T-helper 2 cell (primary cell): Measurements from ENCODE around the gene WNT7B.
A peak's percentile ranks its signal among the peaks of the same experiment; 100 is the strongest.

Experiments
- DNase-seq, 5 experiments: peaks; one replicate each; pipeline versions ENCODE4 v3.0.0 to v3.0.0-alpha.2; 2012 to 2022

WNT7B gene

DNA sequence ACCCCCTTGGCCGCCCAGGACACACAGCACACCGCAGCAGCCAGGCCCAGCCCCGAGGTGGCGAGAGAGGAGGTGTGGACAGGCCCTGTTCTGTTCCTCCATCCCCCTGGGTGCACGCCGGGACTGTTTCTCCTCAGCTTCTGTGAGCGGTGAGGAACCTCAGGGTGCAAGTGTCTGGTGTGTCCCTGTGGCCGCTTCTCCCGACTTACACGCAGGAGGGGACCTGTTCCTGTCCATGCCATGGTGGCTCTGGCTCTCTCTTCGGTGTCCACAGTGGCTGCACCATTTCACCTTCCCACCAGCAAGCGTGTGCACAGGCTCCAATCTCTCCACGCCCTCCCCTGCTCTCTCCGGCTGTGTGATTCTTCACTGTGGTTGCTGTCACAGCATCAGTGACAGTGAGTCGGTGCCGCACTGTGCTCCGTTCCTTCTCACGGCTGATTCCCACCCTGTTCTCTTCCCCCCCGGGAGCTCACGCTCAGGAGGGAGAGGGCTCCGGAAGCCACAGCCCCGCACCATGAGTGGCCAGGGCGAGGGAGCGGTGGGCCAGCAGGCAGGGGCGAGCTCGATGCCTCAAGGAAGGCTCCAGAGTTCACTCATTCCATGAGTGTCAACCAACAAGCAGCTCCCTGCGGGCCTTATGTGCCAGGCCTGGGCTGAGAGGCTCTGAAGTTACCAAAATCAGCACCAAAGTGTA, 18.6 kb upstream of the WNT7B start:
- no peak for DNase-seq

GRCh38 chr22:45994491-45995404, 17.8 kb upstream of the WNT7B start:
- DNase-seq: peak; percentile 26 to 79 (median 70)

- peak in 2 of 5 experiments; percentile 22 to 34 for DNase-seq
Measured at GRCh38 chr22:45993841-45994240, 16.9 kb upstream of the WNT7B start.

- DNase-seq: no peak
Measured at GRCh38 chr22:45993143-45993692, 16.3 kb upstream of the WNT7B start.

DNA sequence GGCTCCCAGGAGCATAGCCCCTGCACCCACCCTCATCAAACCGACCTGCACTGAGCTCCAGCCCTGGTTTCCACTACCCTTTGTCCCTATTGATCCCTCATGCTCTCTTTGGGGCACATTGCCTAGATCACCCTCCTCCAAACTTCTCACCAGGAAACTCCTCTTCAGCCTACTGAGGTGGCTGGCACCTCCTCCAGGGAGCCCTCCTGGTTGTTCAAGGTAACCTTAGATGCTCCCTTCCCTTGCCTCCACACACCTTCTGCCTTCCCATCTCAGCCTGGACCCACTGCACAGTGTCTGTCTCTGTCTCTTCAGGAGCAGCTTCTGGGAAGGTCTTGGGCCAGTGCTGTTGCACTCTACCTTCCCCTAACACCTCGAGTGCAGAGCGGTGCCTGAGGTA, 15.8 kb upstream of the WNT7B start:
- DNase-seq: no peak

- DNase-seq: no peak
Measured at GRCh38 chr22:45991098-45991497, 14.1 kb upstream of the WNT7B start.

GRCh38 chr22:45987136-45987861, 10.3 kb upstream of the WNT7B start:
- DNase-seq: no peak

- DNase-seq: no peak
Measured at GRCh38 chr22:45984316-45984916, 7.5 kb upstream of the WNT7B start.

GRCh38 chr22:45983797-45984196, 6.8 kb upstream of the WNT7B start:
- no peak for DNase-seq

DNA sequence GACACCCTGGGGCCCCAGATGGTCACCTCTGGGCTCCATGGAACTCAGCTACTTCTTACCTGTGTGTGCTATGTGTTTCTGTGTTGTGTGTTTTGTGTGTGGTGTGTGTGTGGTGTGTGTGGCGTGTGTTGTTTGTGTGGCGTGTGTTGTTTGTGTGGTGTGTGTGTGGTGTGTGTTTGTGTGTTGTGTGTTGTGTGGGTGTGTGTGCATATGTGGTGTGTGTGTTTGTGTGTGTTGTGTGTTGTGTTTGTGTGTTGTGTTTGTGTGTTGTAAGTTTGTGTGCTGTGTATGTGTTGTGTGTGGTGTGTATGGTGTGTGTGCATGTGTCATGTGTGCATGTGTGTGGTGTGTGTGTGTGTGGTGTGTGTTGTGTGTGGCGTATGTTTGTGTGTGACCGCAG, 3.8 kb upstream of the WNT7B start:
- peak in 1 of 5 experiments; percentile 14 for DNase-seq

GRCh38 chr22:45980268-45980570, 3.3 kb upstream of the WNT7B start:
- DNase-seq: peak in 1 of 5 experiments; percentile 25

- DNase-seq: no peak
Measured at GRCh38 chr22:45978275-45978713, 1.3 kb upstream of the WNT7B start.

DNA sequence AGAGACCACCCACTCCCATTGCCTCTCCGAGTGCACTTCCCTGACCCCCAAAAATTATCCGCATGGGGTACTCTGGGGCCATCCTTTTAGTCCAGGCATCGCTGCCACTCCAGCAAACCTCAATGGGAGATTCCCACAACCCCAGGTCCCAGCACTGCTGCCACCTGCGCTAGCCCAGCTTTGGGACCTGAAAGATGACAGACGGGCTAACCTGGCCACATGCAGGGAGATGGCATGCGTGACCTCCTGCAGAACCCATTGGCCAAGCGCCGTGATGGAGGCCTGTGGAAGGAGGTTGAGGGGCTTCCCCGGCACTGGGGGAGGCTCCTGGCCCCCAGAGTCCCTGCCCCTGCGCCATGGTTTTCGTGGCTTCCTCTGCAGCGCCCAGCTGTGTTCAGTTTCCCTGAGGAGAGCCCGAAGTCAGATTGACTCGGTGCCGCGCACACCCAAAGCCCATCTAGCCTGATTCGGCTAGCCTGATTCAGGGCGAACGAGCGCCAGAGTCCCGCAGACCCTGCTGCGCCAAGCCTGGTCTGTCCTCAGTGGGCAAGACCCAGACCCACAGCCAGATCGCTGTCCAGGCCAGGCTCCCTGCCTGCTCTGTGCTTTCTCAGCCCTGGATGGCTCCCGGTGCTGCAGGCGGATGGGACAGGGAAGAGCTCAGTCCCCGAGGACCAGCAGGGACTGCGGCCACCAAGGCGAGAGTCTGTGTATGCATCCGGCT, 751 bp upstream of the WNT7B start:
- DNase-seq: no peak

GRCh38 chr22:45976254-45977002, 534 bp downstream of the WNT7B start:
- DNase-seq: no peak

DNA sequence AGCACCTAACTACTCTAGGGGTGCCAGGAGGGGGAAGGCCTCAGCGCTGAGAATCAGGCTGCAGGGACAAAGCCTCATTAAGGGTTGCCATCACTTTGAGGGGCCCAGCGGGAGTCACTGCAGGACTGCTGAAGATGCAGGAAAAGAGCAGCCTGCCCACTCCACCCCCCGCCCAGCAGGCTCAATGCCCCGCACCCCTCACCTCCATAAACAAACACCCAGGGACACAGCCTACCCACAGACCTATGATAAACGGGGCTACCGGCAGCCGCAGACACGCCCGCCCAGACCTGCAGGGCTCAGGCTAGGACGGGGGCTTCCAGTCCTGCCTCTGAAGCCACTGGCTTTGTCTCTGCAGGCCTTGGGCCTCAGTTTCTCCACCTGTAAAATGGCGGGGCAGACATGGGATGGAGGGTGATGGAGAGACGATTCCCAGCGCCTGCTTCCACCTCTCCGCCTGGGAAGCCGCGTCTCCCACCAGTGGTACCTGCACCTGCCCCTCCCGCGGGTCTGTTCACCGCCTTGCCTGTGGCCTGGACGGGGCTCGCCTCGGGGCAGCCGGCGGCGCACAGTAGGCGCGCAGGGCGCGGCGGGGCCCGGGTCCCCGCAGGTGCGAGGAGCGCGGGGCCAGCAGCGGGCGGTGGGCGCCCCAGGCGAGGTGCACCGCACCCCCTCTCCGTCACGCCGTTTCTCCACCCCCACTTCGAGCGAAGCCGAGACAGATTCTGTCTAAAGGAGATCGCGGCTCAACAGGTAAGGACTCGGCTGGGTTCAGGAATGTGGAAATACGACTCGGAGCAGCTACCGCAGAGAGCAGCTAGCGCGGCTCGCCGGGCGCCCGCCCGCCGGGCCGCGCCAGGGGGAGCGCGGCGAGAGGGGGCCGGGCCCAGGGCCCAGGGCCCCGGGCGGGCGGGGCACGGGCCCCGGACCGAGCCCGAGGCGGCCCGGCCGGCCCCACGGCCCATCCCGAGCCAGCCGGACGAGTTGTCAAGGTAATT, 1.5 kb downstream of the WNT7B start:
- DNase-seq: no peak

- DNase-seq: no peak
Measured at GRCh38 chr22:45974498-45974897, 2.5 kb downstream of the WNT7B start.

DNA sequence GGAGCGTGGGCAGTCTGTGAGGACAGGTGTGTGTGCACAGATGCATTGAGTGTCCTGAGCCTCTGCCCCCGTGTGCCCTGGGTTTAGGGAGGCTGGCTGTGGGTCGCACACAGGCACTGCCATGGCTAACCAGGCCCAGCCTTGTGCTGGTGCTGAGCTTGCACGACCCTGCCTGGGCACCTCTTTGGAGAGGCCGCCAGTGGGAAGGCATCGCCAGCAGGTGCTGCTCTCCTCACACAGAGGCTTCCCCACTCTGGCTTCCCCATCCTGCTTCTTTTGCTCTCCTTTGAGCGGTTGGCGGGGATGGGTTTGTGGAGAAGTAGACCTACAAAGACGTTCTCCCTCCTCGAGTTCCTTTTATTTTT, 4.1 kb downstream of the WNT7B start:
- no peak for DNase-seq

DNA sequence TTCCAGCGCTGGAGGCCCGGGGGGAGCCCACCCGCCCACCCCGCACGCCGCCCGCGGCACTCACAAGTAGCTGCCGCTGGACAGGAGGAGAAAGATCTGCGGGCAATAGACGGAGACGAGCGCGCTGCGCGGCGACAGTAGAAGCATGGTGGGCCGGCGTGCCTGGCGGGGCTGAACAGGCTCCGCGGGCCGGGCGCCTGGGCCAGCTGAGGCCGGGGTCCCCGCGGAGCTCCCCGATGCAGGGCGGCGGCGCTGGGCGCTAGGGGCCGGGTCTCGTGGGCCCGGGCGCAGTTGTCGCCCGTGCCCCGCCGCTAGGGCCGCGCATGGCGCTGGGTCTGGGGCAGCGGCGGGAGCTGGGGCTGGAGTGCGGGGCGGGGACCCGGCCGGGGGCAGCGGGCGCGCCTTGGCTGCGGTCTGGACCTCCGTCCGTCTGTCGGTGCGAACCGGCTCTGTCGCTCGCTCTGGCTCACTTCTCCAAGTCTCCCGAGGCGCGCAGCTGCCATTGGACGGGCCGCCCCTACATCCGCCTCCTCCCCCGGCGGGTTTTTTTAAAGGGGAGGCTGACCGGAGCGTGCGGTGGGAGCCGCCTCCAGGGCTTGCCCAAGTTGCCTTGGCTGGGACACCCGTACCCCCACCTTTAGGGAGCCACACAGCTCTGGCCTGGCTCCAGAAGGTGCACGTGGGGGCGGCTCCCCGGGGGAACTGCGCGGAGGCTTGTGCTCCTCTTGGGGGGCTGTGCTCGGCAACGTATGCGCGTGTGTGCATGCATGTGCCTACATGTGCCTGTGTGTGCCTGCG, 4.7 kb downstream of the WNT7B start:
- DNase-seq: no peak

DNA sequence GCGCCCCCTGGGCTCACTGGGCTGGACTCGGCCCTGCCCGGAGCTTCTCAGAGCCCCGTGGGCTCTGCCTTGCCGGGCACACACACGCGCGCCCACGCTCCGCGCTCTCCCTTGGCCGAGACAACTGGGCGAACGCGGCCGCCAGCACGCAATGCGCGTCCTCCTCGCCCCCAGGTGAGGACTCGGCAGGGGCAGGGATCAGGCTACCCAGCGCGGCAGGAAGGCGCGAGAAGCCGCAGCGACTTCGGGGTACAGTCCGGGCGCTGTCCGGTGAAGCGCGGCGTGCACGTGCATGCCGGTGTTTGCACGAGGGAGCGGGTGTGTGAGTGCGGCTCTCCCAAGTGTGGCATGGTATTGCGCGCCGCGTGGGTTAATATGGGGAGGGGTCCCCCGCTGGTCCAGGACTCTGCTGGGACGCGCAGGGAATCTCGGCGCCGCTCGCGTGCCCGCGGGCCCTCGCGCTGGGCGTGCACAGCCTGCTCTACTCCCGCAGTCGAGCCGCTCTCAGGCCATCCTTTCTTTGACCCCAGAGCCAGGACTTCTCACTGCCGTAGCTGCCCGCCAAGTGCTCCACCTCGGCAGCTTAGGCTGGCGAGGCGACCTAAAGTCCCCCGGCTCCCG, 5.4 kb downstream of the WNT7B start:
- no peak for DNase-seq
